ENCODE results near the gene PXYLP1.

- TF ChIP-seq CTCF (IDR thresholded peaks at IDR 0.05): no peak
- TF ChIP-seq EZH2 (IDR thresholded peaks at IDR 0.05; ENCODE audit: borderline replicate concordance, insufficient read depth, low read depth, low read length, poor library complexity, severe bottlenecking): no peak
Measured at GRCh38 chr3:141341536-141341935, 109.9 kb downstream of the PXYLP1 start.

All from B cell (primary cell).